Subcutaneous abdominal adipose tissue (tissue), 5 donors: ENCODE measurements around the gene KLHL40.

ENCODE experiments used
- H3K27ac ChIP-seq: one replicate; pipeline ENCODE4 v1.7.0; 2013; ENCODE audit warnings: low read depth, mild to moderate bottlenecking, inconsistent platforms, low read length, moderate library complexity
- H3K27me3 ChIP-seq, 5 donors: one replicate each; pipeline ENCODE4 v1.7.0; 2013; ENCODE audit warnings: low read length in 5 of 5, inconsistent platforms in 1 of 5; ENCODE audit not compliant: control insufficient read depth in 5 of 5, insufficient read depth in 4 of 5
- H3K36me3 ChIP-seq, 5 donors: one replicate each; pipeline ENCODE4 v1.7.0; 2013; ENCODE audit warnings: low read length in 5 of 5; ENCODE audit not compliant: control insufficient read depth in 5 of 5, insufficient read depth in 5 of 5
- H3K4me1 ChIP-seq, 5 donors: one replicate each; pipeline ENCODE4 v1.7.0; 2013; ENCODE audit warnings: low read length in 5 of 5, mild to moderate bottlenecking in 3 of 5, moderate library complexity in 1 of 5; ENCODE audit not compliant: control insufficient read depth in 5 of 5, insufficient read depth in 5 of 5
- H3K4me3 ChIP-seq, 5 donors: one replicate each; pipeline ENCODE4 v1.7.0; 2013; ENCODE audit warnings: low read length in 5 of 5, low read depth in 1 of 5
- H3K9ac ChIP-seq, 5 donors: one replicate each; pipeline ENCODE4 v1.7.0; 2013; ENCODE audit warnings: low read length in 5 of 5, mild to moderate bottlenecking in 4 of 5, moderate library complexity in 3 of 5
- H3K9me3 ChIP-seq, 5 donors: one replicate each; pipeline ENCODE4 v1.7.0; 2013; ENCODE audit warnings: low read length in 5 of 5; ENCODE audit not compliant: control insufficient read depth in 5 of 5
- donor health status: healthy.
- donor health status: healthy.
- donor health status: healthy.
- donor health status: healthy.
- donor health status: healthy.

KLHL40 gene

GRCh38 chr3:42730294-42730693, 45.0 kb downstream of the KLHL40 start:
- no peak overlapping the region for H3K27ac ChIP-seq
- peaks cover 0 to 3% (median 0%) of the 10 kb centered on the region in 5 donors for H3K27me3 ChIP-seq
- no peaks in the 10 kb centered on the region for H3K9me3 ChIP-seq
- no peak overlapping the region for H3K4me3 ChIP-seq
- H3K4me1 ChIP-seq = peaks cover 0 to 12% (median 3%) of the 10 kb centered on the region in 5 donors
- no peak overlapping the region for H3K9ac ChIP-seq
- H3K36me3 ChIP-seq = no peaks in the 10 kb centered on the region

GRCh38 chr3:42730706-42731420, 45.5 kb downstream of the KLHL40 start:
- Histone ChIP-seq H3K9me3 (no peaks in the 10 kb centered on the region), H3K9ac (no peak overlapping the region), H3K4me1 (peaks cover 0 to 12% (median 3%) of the 10 kb centered on the region in 5 donors), H3K4me3 (no peak overlapping the region), H3K36me3 (no peaks in the 10 kb centered on the region), H3K27me3 (peaks cover 0 to 3% (median 0%) of the 10 kb centered on the region in 5 donors), H3K27ac (no peak overlapping the region)

- Histone ChIP-seq H3K9ac (no peak overlapping the region), H3K4me1 (peaks cover 0 to 12% (median 3%) of the 10 kb centered on the region in 5 donors), H3K27ac (no peak overlapping the region)
These were observed 46.3 kb downstream of the KLHL40 start for GRCh38 chr3:42731476-42732195.

GRCh38 chr3:42732196-42732828, 47.0 kb downstream of the KLHL40 start:
- Histone ChIP-seq H3K4me3 (no peak overlapping the region), H3K27ac (no peak overlapping the region), H3K4me1 (peaks cover 0 to 12% (median 3%) of the 10 kb centered on the region in 5 donors)

More at GRCh38 chr3:42731476-42732195, 46.3 kb downstream of the KLHL40 start:
- Histone ChIP-seq H3K9me3 (no peaks in the 10 kb centered on the region), H3K27me3 (peaks cover 0 to 3% (median 0%) of the 10 kb centered on the region in 5 donors), H3K4me3 (no peak overlapping the region), H3K36me3 (no peaks in the 10 kb centered on the region)

GRCh38 chr3:42732829-42733459, 47.6 kb downstream of the KLHL40 start:
- no peak overlapping the region for H3K27ac ChIP-seq
- H3K27me3 ChIP-seq = peaks cover 0 to 3% (median 0%) of the 10 kb centered on the region in 5 donors
- no peaks in the 10 kb centered on the region for H3K36me3 ChIP-seq
- H3K9ac ChIP-seq = no peak overlapping the region
- H3K9me3 ChIP-seq = no peaks in the 10 kb centered on the region
- no peak overlapping the region for H3K4me3 ChIP-seq
- peaks cover 0 to 10% (median 2%) of the 10 kb centered on the region in 5 donors for H3K4me1 ChIP-seq

More at GRCh38 chr3:42732196-42732828, 47.0 kb downstream of the KLHL40 start:
- H3K27me3 ChIP-seq = peaks cover 0 to 3% (median 0%) of the 10 kb centered on the region in 5 donors
- H3K36me3 ChIP-seq = no peaks in the 10 kb centered on the region
- no peaks in the 10 kb centered on the region for H3K9me3 ChIP-seq
- no peak overlapping the region for H3K9ac ChIP-seq

- Histone ChIP-seq H3K9ac (no peak overlapping the region), H3K4me1 (peaks cover 0 to 8% (median 0%) of the 10 kb centered on the region in 5 donors)
These were observed 48.3 kb downstream of the KLHL40 start for GRCh38 chr3:42733501-42734262.

GRCh38 chr3:42734263-42734860, 49.0 kb downstream of the KLHL40 start:
- Histone ChIP-seq H3K9me3 (no peaks in the 10 kb centered on the region), H3K4me1 (peaks cover 0 to 5% (median 0%) of the 10 kb centered on the region in 5 donors), H3K27me3 (peaks cover 0 to 3% (median 0%) of the 10 kb centered on the region in 5 donors), H3K9ac (no peak overlapping the region), H3K36me3 (no peaks in the 10 kb centered on the region), H3K4me3 (no peak overlapping the region), H3K27ac (no peak overlapping the region)

More at GRCh38 chr3:42733501-42734262, 48.3 kb downstream of the KLHL40 start:
- H3K4me3 ChIP-seq = no peak overlapping the region
- no peaks in the 10 kb centered on the region for H3K36me3 ChIP-seq
- H3K27ac ChIP-seq = no peak overlapping the region
- H3K9me3 ChIP-seq = no peaks in the 10 kb centered on the region
- peaks cover 0 to 3% (median 0%) of the 10 kb centered on the region in 5 donors for H3K27me3 ChIP-seq

- Histone ChIP-seq H3K4me3 (no peak overlapping the region), H3K9me3 (no peaks in the 10 kb centered on the region), H3K9ac (no peak overlapping the region), H3K4me1 (peaks cover 0 to 1% (median 0%) of the 10 kb centered on the region in 5 donors), H3K36me3 (no peaks in the 10 kb centered on the region), H3K27ac (no peak overlapping the region), H3K27me3 (peaks cover 0 to 3% (median 0%) of the 10 kb centered on the region in 5 donors)
These were observed 49.7 kb downstream of the KLHL40 start for GRCh38 chr3:42735019-42735418.

GRCh38 chr3:42735615-42736014, 50.3 kb downstream of the KLHL40 start:
- Histone ChIP-seq H3K27me3 (peaks cover 0 to 2% (median 0%) of the 10 kb centered on the region in 5 donors), H3K4me1 (peaks cover 0 to 1% (median 0%) of the 10 kb centered on the region in 5 donors), H3K9me3 (no peaks in the 10 kb centered on the region), H3K27ac (no peak overlapping the region), H3K4me3 (no peak overlapping the region), H3K9ac (no peak overlapping the region), H3K36me3 (no peaks in the 10 kb centered on the region)
